ENCODE data around the gene ZFAND2A.

ZFAND2A gene

GRCh38 chr7:1104516-1105179 lies 55.3 kb downstream of the ZFAND2A start:
- no peak for FAIRE-seq

- FAIRE-seq: no peak
Measured at GRCh38 chr7:1103789-1104515, 56.0 kb downstream of the ZFAND2A start.

- FAIRE-seq: no peak
Measured at GRCh38 chr7:1103009-1103788, 56.8 kb downstream of the ZFAND2A start.

Data from colon (tissue), 2 donors.